ENCODE measurements around the gene ZNF76. TPM values are rescaled to one million over a fixed set of nuclear protein-coding genes. Genes with fewer than 3 reads are reported as not detected.

The ZNF76 gene
- total and polyA plus RNA-seq, 9 of the 15 experiments (the other 6 are each of a cell fraction or from before 2014, with no cell fraction given): 1.2 to 17.8 (median 10.7) TPM

DNA sequence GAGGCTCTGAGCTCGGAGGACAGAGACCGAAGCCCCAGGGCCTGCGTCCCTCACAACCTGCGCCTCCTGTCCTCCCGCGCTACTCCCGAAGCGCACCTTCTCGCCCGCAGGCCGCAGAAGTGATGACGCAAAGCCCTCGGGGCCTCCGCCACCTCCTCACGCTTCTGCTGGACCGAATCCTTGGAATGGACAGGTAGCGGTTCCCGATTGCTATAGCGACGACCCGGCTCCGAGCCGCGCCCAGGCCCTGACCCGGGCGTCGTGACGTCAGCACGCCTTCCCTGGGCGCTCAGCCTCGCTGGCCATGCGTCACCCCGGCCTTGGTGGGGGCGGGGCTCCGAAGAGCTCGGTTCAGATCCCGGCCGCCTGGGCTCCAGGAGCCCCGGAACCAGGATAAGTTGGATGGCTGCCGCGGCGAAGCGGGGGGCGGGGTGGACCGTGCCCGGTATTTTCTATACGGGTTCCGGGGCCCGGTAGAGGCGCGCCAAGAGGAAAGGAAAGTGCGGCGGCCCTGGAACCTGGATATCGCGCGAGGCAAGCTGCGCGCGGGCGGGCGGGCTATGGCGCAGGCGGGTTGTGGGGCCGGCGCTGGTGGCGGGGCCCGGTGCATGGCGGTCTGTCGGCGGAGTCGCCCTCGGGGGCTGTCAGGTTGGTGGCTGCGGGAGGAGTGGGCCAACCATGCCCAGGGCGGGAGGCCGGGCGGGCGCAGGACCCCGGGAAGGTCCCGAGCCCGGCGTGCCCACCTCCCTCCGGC is at the start of gene ZNF76 (continued):
- TF ChIP-seq KLF1 (tag; IDR thresholded peaks at IDR 0.05) (peak; percentile 94; the same call in 1 of the 2 replicates), HDAC2 (IDR thresholded peaks at IDR 0.05) (peak; percentile 84; the same call in 1 of the 2 replicates), ZNF232 (CRISPR knock-in tag; IDR thresholded peaks at IDR 0.05) (no peak; the same call in 1 of the 2 replicates), ZNF561 (CRISPR knock-in tag; conservative IDR thresholded peaks at IDR 0.05) (no peak), ZNF224 (CRISPR knock-in tag; IDR thresholded peaks at IDR 0.05) (no peak), ELF1 (tag; IDR thresholded peaks at IDR 0.05) (no peak), KDM5B (IDR thresholded peaks at IDR 0.05; ENCODE audit: insufficient replicate concordance, low read depth, low read length) (peak; percentile 76), ZEB2 (IDR thresholded peaks at IDR 0.05) (peak; percentile 89), NELFE (IDR thresholded peaks at IDR 0.05; ENCODE audit: insufficient read depth, insufficient read length) (no peak), SPI1 (IDR thresholded peaks at IDR 0.05; ENCODE audit: borderline replicate concordance, low read depth, low read length) (no peak), ZNF146 (CRISPR knock-in tag; IDR thresholded peaks at IDR 0.05; ENCODE audit: unreplicated experiment) (no peak), ERF (CRISPR knock-in tag; IDR thresholded peaks at IDR 0.05) (peak; percentile 87), CHCHD3 (CRISPR knock-in tag; IDR thresholded peaks at IDR 0.05) (0 out of 2 replicates have a peak, but pooled peaks have one; percentile 22), ESRRB (CRISPR knock-in tag; IDR thresholded peaks at IDR 0.05; ENCODE audit: borderline replicate concordance) (no peak), TCF7L2 (IDR thresholded peaks at IDR 0.05; ENCODE audit: low read depth, low read length) (no peak)
- TF ChIP-seq, protein P1, sequence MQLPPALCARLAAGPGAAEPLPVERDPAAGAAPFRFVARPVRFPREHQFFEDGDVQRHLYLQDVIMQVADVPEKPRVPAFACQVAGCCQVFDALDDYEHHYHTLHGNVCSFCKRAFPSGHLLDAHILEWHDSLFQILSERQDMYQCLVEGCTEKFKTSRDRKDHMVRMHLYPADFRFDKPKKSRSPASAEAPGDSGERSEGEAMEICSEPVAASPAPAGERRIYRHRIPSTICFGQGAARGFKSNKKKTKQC (CRISPR knock-in tag; IDR thresholded peaks at IDR 0.05): peak; percentile 47; the same call in 1 of the 2 replicates
- TF ChIP-seq, protein P2, sequence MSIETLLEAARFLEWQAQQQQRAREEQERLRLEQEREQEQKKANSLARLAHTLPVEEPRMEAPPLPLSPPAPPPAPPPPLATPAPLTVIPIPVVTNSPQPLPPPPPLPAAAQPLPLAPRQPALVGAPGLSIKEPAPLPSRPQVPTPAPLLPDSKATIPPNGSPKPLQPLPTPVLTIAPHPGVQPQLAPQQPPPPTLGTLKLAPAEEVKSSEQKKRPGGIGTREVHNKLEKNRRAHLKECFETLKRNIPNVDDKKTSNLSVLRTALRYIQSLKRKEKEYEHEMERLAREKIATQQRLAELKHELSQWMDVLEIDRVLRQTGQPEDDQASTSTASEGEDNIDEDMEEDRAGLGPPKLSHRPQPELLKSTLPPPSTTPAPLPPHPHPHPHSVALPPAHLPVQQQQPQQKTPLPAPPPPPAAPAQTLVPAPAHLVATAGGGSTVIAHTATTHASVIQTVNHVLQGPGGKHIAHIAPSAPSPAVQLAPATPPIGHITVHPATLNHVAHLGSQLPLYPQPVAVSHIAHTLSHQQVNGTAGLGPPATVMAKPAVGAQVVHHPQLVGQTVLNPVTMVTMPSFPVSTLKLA (conservative IDR thresholded peaks at IDR 0.05): peak; percentile 93 to 96
- TF ChIP-seq, protein P3, sequence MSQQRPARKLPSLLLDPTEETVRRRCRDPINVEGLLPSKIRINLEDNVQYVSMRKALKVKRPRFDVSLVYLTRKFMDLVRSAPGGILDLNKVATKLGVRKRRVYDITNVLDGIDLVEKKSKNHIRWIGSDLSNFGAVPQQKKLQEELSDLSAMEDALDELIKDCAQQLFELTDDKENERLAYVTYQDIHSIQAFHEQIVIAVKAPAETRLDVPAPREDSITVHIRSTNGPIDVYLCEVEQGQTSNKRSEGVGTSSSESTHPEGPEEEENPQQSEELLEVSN (IDR thresholded peaks at IDR 0.05; ENCODE audit: borderline replicate concordance in 1 of 2, extremely low read depth in 1 of 2, insufficient read depth in 1 of 2, insufficient read length in 1 of 2, low read depth in 1 of 2, low read length in 1 of 2, poor library complexity in 1 of 2, severe bottlenecking in 1 of 2): peak; percentile 15 to 54
- TF ChIP-seq, protein P4, sequence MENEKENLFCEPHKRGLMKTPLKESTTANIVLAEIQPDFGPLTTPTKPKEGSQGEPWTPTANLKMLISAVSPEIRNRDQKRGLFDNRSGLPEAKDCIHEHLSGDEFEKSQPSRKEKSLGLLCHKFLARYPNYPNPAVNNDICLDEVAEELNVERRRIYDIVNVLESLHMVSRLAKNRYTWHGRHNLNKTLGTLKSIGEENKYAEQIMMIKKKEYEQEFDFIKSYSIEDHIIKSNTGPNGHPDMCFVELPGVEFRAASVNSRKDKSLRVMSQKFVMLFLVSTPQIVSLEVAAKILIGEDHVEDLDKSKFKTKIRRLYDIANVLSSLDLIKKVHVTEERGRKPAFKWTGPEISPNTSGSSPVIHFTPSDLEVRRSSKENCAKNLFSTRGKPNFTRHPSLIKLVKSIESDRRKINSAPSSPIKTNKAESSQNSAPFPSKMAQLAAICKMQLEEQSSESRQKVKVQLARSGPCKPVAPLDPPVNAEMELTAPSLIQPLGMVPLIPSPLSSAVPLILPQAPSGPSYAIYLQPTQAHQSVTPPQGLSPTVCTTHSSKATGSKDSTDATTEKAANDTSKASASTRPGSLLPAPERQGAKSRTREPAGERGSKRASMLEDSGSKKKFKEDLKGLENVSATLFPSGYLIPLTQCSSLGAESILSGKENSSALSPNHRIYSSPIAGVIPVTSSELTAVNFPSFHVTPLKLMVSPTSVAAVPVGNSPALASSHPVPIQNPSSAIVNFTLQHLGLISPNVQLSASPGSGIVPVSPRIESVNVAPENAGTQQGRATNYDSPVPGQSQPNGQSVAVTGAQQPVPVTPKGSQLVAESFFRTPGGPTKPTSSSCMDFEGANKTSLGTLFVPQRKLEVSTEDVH (IDR thresholded peaks at IDR 0.05; ENCODE audit: low read depth, partially characterized antibody): no peak
- TF ChIP-seq, protein P5, sequence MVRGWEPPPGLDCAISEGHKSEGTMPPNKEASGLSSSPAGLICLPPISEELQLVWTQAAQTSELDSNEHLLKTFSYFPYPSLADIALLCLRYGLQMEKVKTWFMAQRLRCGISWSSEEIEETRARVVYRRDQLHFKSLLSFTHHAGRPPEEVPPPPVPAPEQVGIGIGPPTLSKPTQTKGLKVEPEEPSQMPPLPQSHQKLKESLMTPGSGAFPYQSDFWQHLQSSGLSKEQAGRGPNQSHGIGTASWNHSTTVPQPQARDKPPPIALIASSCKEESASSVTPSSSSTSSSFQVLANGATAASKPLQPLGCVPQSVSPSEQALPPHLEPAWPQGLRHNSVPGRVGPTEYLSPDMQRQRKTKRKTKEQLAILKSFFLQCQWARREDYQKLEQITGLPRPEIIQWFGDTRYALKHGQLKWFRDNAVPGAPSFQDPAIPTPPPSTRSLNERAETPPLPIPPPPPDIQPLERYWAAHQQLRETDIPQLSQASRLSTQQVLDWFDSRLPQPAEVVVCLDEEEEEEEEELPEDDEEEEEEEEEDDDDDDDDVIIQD (CRISPR knock-in tag; IDR thresholded peaks at IDR 0.05): peak; percentile 77; the same call in 1 of the 2 replicates

Measured in K562 (cell line).